ENCODE measurements around the gene CISTR.
A peak's percentile ranks its signal among the peaks of the same experiment; 100 is the strongest.
"Not testable (repeated sequence)": the region's sequence is repeated elsewhere in the genome, so short reads cannot be mapped to it uniquely, and the experiment has no call there.

CISTR gene

GRCh38 chr12:53751336-53752191, at the start of gene CISTR:
Gene CISTR (minus strand): TSS chr12:53751979.
- DNase-seq = no peak

GRCh38 chr12:53798575-53798974, 46.8 kb upstream of the CISTR start:
- no peak for DNase-seq

- no peak for DNase-seq
Observed at GRCh38 chr12:53795927-53796326, 44.1 kb upstream of the CISTR start.

DNA sequence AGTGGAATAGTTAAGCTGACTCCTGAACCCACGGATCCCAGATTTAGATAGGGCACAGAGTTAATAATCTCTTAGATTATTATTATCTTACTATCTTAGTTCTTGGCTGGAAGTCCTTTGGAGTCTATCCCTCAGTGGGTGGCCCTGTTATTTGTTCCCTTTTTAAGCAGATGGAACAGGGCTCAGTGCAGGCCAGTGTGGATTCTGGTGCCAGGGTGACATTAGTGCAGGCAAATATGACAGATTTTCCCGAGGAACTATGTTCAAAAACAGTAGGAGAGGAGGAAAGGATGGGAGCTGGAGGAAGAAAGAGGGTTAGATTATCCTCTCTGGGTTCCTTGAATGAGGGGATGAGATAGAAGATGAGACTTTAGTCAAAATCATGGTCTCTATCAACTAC, 41.4 kb upstream of the CISTR start:
- no peak for DNase-seq

DNA sequence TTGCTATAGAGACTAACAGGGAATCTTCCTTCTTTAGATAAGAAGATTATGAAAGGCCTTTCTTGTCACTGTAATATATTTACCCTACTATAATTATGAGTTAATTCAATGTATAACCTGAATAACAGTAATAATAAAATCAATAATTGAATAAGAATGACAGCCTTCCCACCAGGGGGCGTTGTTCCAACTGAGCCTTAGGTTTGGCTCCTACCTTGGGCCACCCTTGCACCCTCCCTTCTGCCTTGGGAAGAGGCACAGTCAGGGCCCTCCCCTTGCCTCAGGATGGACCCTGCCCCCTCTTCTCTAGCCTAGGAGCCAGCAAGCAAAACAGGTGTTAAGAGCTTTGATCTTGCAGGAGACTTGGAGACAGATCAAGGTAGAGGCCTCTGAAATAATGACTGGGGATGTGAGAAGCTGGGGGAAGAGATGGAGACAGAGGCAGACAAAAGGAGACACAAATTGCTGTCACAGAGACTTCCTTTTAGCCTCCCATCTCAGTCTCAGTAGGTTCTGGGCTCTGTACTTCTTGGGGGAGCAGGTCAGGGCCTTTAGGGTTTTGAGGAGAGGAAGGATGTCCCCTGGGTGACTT, 40.1 kb upstream of the CISTR start:
- DNase-seq = peak; percentile 30

- DNase-seq = no peak
Observed at GRCh38 chr12:53789570-53789969, 37.8 kb upstream of the CISTR start.

GRCh38 chr12:53788892-53789291, 37.1 kb upstream of the CISTR start:
- no peak for DNase-seq

DNA sequence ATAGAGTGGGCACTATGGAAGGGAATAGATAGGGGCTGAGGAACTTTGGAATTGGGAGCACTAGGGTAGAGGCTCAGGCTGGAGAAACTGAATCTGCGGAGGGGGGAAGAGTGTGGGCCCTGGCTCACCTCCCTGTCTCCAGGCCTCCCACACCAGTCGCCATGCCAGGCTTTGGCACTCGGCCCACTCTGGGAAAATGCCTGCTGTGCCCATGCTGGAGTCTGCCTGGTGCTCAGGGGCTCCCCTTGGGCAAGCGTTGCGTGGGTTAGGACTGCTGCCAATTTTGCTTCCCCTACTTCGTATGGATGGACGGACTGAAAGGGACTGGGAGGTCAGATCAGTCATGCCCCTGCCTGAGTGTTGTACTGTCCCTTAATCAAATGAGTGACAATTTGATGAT, 34.6 kb upstream of the CISTR start:
- DNase-seq = no peak

- no peak for DNase-seq
Observed at GRCh38 chr12:53785161-53785560, 33.4 kb upstream of the CISTR start.

DNA sequence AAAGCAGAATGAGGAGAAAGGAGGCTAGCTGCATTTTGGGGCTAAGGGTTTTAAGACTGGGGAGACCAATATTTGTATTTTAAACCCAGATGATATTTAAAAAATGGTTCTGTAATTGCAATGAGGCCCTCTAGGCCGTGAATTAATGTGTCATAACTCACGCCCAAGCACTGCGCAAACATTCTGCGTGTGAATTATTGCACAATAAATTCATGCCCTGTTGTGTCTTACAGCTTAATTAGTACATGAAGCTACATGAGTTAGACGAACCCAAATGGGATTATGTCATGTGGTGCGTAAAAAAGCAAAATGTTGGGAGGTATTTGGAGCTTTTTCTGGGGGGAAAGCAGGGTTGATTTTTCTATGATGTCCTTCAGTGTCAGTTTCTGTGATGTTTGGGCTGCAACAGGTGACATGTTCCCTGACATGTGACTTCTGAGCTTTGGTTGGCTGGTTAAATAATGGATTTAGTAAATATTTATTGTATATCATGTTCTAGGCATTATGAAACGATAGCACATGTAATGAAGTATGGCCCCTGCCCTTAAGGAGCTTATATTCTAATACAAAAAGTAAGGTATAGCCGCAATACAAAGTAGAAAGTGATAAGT, 30.4 kb upstream of the CISTR start:
- DNase-seq = no peak

DNA sequence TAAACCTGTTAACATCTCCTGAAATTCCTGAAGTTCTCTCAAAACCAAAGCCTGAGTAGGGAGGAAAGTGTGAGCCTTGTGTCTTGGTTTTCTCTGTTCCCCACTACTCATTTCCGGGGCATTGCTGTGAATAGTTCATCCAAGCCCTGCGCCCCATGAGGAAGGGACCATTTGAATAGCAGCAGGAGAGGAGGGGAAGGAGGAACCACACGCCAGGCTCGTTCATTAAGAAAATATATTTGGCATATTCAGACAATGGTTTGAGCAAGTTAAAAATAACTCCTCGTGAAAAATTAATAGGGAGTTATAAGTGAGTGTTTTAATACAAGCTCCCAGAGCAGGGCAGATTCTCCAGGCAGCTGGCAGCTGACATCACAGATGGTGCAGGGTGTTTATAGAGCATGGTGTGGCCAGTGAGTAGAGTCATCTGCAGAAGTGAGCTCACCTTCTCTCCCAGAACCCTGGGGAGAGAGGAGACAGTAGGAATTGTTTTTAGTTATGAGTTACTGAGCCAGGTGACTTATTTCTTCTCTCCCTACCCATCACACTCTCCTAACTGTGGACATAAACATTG, 29.5 kb upstream of the CISTR start:
- no peak for DNase-seq

DNA sequence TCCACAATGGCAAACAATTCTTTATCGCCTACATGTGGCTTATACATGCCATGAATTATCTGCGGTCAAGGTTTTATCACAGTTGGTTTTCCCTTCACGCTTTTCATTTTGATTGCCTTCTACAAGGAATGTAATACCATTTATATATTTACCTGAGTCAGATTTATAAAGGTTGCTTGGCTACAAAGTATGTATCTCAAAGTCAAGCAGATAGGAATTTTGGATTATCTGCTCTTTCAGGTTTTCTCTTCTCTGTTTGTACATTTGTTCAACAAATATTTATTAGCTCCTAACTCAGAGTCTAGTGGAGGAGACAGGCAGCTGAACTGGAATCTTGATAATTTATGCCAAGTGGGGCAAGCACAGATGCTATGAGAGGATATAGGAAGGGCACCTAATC, 28.5 kb upstream of the CISTR start:
- DNase-seq = no peak

- DNase-seq = not testable (repeated sequence)
Observed at GRCh38 chr12:53779679-53780078, 27.9 kb upstream of the CISTR start.

DNA sequence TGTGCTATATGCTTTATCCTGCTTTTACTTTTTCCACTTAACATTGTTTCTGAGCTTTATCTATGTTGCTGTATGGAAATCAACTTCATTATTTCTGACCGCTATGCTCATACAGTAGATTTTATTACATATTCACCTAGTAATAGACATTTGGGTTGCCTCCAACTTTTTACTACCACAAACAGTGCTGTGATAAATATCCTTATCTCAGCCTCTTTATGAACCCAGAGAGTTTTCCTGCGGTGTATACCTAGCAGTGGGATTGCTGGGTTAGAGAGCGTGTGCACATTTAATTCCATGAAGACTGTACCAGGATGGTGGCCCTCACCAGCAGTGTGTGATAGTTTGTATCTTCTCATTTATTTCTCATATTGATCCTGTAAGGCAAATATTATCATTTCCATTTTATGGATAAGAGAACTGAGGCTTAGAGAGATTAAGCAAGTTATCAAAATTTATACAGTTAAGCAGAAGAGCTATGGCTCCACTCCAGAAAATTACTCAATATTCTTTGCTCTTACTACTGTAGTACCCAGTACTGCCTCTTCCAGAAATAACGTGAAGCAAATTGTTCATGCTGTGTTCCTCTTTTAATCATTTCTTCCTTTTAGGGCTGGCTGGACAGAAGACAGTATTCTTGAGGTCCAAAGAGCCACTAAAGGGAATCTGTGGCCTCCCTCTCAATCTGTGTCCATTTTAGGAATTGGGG, 26.3 kb upstream of the CISTR start:
- no peak for DNase-seq

GRCh38 chr12:53777412-53777811, 25.6 kb upstream of the CISTR start:
- DNase-seq = no peak

DNA sequence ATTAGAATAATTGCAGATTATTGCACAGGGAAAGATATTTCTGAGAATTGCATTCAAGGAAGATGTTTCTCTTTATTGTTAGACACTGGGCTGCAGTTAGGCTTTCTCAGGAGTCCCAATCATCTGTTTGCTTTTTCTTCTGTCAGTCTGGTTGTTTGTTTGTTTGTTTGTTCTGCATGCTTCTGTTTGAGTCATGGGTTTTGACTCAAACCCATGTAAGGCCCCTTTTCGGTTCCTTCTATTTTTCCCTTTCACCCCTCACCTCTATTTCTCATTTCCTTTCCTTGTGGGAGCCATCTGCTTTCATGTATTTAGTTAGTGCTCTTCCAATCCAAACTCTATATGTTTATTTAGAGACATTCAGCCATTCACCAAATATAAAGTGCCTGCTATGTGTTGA, 25.1 kb upstream of the CISTR start:
- DNase-seq = no peak

GRCh38 chr12:53775478-53776145, 23.8 kb upstream of the CISTR start:
- DNase-seq = no peak

- no peak for DNase-seq
Observed at GRCh38 chr12:53770281-53770680, 18.5 kb upstream of the CISTR start.

GRCh38 chr12:53768976-53769375, 17.2 kb upstream of the CISTR start:
- no peak for DNase-seq

GRCh38 chr12:53766881-53767280, 15.1 kb upstream of the CISTR start:
- no peak for DNase-seq

DNA sequence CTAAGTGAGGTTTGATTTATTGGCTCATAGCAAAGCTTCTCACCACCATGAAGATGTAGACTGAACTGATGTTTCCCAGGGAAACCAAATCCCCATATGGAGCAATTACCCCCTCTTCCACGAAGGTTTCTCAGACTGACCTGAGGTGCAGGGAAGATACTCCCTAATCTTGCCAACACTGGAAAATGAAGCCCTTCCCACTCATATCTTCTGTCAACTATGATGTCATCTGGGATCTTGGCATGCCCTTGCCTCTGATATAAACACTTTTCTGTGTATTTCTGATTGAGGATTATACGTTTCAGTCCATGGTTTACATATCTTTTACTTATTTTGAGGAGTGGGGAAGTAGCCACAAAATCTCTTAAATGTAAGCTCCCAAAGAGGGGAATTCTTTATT, 14.1 kb upstream of the CISTR start:
- no peak for DNase-seq

DNA sequence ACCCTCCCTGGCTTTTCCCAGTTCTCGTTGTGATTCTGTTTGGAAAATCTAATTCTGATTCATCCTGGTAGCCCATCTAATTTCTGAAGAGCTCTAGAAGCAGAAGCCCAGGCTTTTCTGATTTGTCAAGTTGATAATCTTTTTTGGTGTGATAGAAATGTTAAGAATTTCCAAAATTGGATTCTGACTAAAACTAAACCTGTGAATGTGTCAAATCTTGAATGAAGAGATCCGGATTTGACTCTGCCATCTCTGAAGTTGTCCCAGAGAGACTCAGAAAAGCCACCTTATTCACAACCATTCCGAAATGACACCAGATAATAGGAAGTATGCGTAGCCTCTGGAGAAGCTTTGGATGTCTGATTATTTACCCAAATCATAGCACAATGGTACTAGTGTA, 12.8 kb upstream of the CISTR start:
- DNase-seq = no peak

DNA sequence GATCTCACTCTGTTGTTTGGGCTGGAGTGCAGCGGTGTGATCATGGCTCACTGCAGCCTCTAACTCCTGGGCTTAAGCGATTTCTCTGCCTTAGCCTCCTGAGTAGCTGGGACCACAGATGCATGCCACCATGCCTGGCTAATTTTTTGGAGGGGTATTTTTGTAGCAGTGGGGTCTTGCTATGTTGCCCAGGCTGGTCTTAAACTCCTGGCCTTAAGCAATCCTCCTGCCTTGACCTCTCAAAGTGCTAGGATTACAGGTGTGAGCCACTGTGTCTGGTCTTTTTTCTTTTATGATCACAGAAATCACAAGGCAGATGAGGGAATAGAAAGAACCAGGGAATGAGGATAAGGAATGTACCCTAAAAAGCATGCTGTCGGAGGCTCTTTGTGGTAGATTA, 11.0 kb upstream of the CISTR start:
- DNase-seq = not testable (repeated sequence)

Data from activated T-cell treated with anti-CD3 and anti-CD28 coated beads for 4 hours (primary cell).